HG03196 (cell line): ENCODE data around the gene ROMO1.
"Not testable (repeated sequence)": the region's sequence is repeated elsewhere in the genome, so short reads cannot be mapped to it uniquely, and the experiment has no call there.

ENCODE experiments used
- ATAC-seq: cut with Tn5 transposase; IDR thresholded peaks from one replicate; pipeline ENCODE4 v1.9.1; 2021; ENCODE audit not compliant: unreplicated experiment

The ROMO1 gene

DNA sequence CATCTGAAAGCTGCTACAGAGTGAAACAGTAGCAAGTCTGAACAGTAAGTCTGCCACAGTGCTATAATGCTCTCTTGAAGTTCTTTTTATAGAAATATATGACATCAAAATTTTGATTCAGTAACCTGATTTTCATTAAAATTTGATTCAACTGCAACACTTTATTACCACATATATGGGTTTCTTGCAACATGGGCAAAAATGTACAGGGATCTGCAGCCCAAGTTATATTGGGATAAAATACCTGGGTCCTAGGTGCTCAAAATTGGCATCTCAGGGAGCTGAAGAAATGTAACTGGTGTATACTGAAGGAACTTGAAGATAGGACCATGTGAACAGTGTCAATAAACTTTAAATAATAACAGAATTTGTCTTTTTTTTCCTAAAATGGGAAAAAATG is 10.8 kb downstream of the ROMO1 start:
- ATAC-seq = no peak

DNA sequence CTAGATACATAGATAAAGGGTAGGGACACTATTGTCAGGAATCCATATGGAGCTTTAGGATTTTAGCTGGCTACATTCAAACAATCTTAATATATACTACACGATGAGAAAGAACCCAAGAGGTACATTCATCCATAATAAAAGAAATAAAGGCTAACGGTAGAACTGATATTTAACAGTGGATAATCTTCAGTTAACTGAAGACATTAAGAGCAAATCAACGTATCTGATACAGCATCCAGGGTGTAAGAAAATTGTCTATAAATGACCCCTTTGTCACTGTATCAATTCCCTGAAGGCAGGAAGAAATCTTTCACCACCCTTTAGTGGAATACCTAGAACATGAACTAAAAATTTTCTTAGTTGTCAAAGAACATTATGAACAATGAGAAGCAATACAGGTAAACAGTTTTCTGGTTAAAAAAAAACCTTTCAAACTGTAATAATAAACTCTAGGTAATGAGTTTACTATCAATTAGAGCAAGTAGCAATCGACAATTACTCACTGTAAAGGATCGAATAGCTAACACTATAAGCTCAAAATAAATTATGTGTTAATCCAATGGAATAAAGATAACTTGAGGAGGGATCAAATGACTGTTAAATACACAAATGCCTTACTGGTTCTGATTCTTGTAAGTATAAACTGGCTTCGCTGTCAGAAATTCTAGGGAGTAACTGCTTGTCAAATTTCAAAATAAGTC is 11.8 kb downstream of the ROMO1 start:
- ATAC-seq = no peak

DNA sequence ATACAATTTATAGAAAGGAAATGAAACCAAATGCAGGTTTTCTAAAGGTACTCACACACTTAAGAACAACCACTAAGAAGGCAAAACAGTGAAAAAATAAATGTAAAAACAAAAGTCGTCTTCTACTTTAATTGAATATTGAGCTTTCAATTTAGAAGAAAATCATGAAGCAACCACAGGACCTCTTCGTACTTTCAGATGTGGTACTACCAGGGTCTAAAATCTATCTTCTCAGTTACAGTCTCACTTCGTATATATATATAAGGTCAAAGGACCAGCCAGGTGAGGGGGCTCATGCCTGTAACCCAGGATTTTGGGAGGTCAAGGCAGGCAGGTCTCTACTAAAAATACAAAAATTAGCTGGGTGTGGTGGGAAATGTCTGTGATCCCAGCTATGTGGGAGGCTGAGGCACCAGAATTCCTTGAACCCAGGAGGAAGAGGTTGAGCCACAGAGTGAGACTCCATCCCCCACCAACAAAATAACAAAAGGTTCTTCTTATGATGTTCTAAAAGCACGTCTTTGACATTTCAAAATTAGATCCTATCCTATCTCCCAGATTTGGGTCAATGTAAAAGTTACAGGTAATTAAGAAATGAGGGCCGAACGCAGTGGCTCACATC is 12.5 kb downstream of the ROMO1 start:
- no peak for ATAC-seq

DNA sequence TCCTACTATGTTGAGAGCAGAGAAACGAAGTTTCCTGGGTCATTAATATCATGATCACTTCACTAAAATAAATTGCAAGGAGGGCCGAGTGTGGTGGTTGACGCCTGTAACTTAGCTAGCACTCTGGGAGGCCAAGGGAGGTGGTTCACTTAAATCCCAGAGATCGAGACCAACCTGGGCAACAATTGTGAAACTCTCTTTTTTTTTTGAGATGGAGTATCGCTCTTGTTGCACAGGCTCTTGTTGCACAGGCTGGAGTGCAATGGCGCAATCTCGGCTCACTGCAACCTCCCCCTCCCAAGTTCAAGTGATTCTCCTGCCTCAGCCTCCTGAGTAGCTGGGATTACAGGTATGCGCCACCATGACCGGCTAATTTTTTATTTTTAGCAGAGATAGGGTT is 13.9 kb downstream of the ROMO1 start:
- not testable (repeated sequence) for ATAC-seq

DNA sequence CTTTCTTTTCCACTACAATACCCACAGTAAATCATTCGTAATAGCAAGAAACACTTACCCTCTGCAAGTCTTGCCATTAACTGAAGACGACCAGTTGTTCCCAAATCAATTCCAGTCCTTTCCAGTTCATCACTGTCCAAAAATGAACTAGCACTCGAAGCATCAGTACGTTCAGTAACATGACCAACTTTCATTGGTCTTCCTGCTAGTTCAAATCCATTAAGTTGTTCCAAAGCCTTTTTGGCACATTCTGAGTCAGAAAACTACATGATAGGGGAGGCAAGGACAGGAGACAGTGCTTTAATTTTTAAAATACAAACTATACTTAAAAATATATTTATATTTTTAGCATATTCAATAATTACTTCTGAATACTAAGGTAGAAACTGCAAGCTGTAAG is 14.9 kb downstream of the ROMO1 start:
- ATAC-seq = no peak

DNA sequence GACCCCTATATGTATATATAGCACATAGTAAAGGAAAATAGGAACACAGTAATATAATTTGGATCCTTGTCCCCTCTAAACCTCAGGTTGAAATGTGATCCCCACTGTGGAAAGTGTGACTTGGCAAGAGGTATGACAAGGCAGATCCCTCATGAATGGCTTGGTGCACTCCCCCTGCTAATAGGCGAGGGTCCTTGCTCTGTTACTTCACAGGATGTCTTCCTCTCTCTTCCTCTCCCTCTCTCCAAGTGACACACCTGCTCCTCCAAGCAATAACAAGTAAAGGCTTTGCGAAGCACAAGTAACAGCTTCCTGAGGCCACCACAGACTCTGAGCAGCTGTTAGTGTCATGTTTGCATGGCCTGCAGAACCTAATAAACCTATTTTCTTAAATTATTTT is 16.4 kb downstream of the ROMO1 start:
- no peak for ATAC-seq

DNA sequence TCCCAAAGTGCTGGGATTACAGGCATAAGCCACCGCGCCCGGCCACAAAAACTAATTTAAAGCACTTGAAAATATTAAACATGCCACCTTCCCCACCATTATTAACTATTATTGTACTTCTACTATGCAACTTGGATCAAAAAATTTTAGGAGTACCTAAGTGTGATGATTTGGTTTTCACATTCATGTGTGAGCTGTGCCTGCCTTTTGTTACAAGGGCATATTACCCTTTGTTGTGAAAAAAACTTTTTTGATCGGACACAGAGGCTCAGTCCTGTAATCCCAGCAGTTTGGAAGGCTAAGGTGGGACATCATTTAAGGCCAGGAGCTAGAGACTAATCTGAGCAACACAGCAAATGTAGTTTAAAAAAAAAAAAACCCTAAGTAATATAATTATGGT is 17.1 kb downstream of the ROMO1 start:
- ATAC-seq = no peak

DNA sequence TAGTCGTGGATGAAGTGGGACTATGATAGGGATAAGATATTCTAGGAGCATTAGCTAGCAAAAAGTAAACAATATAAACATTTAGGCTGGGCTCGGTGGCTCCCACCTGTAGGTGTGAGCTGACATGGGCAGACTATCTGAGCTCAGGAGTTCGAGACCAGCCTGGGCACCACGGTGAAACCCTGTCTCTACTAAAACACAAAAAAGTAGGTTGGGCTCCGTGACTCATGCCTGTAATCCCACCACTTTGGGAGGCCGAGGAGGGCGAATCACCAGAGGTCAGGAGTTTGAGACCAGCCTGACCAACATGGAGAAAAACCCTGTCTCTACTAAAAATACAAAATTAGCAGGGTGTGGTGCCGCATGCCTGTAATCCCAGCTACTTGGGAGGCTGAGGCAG is 19.1 kb downstream of the ROMO1 start:
- not testable (repeated sequence) for ATAC-seq

DNA sequence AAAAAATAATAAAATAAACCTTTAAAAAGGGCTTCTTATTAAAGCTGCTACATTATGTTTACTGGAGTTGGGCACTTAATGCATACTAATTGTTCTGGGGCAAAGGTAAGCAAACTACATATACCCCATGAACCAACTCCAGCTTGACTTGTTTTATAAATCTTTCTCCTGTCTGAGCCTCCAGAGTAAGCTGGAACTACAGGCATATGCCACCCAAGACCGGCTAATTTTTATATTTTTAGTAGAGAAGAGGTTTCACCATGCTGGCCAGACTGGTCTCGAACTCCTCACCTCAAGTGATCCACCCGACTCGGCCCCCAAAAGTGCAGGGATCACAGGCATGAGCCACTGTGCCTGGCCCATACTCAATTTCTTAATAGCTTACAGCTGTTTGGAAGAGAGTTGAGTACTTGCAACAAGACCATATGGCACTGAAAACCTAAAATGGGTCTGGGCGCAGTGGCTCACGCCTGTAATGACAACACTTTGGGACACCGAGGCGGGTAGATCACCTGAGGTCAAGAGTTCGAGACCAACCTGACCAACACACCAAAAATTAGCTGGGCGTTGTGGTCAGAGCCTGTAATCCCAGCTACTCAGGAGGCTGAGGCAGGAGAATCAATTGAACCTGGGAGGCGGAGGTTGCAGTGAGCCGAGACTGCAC is 19.9 kb downstream of the ROMO1 start:
- ATAC-seq = no peak

DNA sequence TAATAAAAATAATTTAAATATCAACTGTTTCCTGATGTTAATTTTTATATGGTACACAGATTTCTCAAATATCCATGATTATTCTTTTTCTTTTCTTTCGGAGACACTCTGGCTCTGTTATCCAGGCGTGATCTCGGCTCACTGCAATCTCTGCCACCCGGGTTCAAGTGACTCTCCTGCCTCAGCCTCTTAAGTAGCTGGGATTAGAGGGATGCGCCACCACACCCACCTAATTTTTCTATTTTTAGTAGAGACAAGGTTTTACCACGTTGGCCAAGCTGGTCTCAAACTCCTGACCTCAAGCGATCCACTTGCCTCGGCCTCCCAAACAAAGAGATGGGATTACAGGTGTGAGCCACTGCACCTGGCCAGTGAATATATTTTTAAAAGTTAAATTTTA is 20.5 kb downstream of the ROMO1 start:
- no peak for ATAC-seq

DNA sequence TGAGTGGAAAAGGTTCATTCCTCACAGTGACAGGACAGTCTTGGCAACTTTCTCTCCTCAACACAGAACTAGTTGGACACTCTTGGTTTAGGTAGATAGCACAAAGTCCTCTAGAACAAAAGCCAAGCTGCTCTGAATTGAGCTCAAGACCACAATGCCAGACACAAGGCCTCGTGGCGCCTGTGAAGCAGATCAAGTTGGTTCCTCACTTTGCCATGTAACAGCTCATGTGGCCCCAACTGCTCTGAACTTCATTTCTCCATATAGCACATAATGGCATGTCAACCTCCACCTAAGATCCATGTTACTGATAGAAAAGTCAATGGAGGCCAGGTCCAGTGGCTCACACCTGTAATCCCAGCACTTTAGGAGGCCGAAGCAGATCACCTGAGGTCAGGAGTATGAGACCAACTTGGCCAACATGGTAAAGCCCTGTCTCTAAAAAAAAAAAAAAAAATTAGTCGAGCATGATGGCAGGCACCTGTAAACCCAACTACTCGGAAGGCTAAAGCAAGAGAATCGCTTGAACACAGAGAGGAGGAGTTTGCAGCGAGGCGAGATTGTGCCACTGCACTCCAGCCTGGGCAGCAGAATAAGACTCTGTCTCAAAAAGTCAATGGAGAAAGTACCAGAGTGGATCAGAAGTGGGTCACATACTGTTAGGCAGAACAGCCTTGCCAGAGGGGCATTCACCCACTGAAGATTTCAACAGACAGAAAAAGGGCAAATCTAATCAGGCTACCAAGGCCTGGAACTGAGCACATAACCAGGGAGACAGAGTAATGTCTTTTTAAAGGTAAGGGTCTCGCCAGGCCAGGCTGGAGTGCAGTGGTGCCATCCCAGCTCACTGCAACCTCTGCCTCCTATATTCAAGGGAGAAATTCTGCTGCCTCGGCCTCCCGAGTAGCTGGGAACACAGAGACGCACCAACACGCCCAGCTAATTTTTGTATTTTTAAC is 21.2 kb downstream of the ROMO1 start:
- ATAC-seq = no peak

DNA sequence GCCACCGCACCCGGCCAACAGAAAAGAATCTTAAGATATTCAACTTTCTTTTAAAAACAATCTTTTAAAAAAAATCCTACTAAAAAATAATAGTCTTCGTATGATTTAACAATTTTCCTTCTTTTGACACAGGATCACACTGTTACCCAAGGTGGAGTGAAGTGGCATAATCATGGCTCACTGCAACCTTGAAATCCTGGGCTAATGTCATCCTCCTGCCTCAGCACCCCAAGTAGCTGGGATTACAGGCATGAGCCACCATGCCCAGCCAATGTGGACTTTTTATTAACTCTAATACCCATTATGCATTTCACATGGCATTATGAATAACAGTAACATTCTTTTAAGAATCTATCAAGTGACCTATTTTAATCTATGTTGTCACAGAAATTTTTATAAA is 22.0 kb downstream of the ROMO1 start:
- ATAC-seq = no peak

DNA sequence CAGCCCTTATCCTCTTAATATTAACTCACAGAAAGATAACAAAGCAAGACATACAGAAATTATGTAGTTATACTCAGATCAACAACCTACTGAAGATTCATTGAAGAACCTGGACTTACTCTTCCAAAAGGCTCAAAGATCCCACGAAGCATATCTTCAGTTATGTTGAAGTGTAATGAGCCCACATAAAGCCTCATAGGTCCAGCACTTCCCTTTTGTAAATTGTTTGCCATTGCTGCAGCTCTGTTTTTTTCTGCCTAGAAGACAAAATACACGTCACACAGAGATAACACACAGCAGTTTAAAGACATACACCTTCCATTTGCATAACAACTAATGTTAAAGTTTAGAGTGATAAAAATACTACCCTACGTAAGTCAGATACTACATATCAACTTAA is 22.4 kb downstream of the ROMO1 start:
- ATAC-seq = no peak

DNA sequence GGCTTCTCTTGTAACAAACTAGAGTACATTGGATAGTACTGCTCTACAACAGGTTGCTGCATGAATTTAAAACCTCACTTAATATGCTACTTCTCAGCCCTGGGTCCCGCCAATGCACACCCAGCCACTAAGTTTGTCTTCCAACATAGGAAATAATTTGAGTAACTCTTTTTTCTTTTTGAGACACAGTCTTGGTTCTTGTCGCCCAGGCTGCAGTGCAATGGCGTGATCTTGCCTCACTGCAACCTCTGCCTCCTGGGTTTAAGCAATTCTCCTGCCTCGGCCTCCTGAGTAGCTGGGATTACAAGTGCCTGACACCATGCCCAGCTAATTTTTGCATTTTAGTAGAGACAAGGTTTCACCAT is 24.1 kb downstream of the ROMO1 start:
- ATAC-seq = not testable (repeated sequence)

DNA sequence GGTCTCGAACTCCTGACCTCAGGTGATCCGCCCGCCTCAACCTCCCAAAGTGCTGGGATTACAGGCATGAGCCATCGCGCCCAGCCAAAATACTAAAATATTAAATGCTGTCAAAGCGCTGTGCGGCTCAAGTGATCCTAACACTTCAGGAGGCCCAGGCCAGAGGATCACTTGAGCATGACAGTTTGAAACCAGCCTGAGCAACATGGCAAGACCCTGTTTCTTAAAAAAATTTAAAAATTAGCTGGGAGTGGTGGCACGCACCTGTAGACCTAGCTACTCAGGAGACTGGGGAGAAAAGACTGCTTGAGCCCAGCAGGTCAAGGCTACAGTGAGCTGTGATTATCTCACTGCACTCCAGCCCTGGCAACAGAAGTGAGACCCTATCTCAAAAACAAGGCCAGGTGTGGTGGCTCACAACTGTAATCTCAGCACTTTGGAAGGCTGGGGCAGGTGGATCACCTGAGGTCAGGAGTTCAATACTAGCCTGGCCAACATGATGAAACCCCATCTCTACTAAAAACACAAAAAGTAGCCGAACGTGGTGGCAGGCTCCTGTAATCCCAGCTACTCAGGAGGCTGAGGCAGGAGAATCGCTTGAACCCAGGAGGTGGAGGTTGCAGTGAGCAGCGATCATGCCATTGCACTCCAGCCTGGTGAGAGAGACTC is 24.6 kb downstream of the ROMO1 start:
- ATAC-seq = not testable (repeated sequence)

DNA sequence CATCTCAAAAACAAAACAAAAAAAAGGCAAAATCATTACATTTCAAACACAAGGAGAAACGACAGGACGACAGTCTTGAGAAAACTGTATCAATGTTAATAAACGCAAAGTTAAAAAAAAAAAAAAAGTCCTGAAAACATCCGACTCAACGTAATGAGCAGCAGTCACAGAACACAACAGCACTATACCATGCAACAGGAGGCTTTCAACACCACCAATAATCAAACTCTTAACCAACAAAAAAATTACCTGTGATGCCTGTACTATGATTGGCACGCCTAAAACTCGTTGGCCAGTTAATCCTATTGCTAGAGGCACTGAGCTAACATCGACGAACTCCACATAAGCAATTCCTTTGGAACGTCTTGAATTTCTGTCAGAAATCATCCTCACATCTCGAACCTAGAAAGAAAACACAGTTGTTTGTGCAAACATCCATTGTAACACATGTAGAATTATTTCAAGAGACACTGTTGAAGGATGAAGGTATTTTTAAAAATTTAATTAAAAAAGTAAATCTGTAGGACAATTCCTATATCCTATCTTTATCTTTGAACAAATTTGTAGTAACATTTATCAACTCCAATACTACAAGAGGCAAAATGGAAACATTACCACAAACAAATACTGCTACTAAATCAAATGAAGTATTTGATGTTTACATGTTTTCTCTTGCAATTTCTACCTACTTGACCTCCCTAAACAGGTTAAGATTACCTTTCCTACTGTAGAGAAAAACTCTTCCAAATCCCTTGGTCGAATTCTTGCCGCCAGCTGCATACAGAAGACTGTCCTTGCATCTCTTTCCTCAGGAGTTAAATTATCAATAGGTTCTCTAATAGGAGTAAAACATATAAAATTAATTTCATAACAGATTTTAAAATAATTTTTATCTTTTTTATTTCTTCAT is 25.4 kb downstream of the ROMO1 start:
- no peak for ATAC-seq

DNA sequence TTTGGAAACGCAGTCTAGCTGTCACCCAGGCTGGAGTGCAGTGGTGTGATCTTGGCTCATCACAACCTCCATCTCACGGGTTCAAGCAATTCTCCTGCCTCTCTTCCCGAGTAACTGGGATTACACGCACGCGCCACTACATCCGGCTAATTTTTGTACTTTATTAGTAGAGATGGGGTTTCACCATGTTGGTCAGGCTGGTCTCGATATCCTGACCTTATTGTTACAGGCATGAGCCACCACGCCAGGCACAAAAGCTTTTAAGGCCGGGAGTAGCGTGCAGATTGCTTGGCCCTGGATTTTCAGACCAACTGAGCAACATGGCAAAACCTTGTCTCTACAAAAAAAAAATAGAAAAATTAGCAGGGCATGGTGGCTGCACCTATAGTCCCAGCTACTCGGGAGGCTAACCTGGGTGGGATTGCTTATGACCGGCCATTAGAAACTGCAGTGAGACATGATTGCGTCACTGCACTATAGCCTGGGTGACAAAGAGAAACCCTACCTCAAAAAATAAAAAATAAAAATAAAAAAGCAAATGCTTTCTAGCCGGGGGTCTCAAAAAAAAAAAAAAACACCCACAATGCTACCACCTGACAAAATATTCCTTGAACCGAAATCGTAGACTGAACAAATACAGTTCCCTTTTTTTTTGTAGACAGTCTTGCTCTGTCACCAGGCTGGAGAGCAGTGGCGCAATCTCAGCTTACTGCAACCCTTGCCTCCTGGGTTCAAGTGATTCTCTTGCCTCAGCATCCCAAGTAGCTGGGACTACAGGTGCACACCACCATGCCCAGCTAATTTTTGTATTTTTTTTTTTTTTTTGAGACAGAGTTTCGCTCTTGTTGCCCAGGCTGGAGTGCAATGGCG is 27.9 kb downstream of the ROMO1 start:
- ATAC-seq = no peak

DNA sequence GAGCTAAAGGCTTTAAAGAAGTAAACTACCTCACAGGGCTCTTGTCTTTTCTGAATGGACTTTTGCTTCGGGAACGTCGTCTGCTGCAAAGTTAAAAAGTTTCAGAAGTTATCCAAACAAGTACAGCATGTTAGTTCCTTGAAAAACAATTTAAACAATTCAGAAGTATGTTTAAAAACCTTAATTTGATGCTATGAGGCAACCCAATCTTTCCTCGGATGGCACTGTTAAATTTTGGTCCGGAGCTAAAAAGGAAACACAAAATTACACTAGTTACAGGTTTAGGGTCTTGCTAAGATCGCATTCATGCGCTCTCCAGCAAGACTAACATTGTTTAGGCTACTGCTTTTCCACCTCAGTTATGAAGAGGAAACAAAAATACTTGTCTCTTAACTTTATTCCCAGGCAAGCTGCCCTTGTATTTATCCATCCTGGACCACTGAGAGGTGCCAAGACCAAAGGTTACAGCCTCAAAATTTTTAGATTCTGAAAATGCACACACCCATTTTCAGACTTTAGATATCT is 30.1 kb downstream of the ROMO1 start:
- no peak for ATAC-seq
